ENCODE data around the gene KCNJ1. TPM values are rescaled to one million over a fixed set of nuclear protein-coding genes. Genes with fewer than 3 reads are reported as not detected.

Gene KCNJ1
- total and polyA plus RNA-seq, 2 of the 8 experiments (the other 6 are each of a cell fraction or from before 2014, with no cell fraction given): 0.17 to 0.23 TPM

GRCh38 chr11:128894685-128895084 is 27.6 kb upstream of the KCNJ1 start:
- no peak overlapping the region for H2BK15ac ChIP-seq (ENCODE audit: low read length)
- H3K79me2 ChIP-seq (ENCODE audit: control insufficient read depth in 1 of 2, insufficient read depth in 2 of 2, low read length in 2 of 2): no peaks in the 10 kb centered on the region
- H3K9ac ChIP-seq (replicated peaks in 1 of 4; ENCODE audit: extremely low read depth in 1 of 4, low read depth in 3 of 4, low read length in 3 of 4): no peak overlapping the region
- no peak overlapping the region; the same call in 1 of the 2 replicates for H4K8ac ChIP-seq (ENCODE audit: extremely low read depth, insufficient read depth, low read length)
- H4K91ac ChIP-seq (replicated peaks; ENCODE audit: insufficient read length, low read length): no peak overlapping the region
- H3K79me1 ChIP-seq (ENCODE audit: low read depth, low read length): no peaks in the 10 kb centered on the region
- ChIA-PET CTCF (ENCODE audit: partially characterized antibody) (interaction anchor here (2.2 to 13.1 kb wide), 3 partner anchors 10 to 61 kb away, joined by 8 to 473 read pairs (median 332); no protein-coding TSS in a partner anchor), POLR2A (ENCODE audit: partially characterized antibody) (interaction anchor here (1.4 kb wide), 1 partner anchor 11 kb away, joined by 4 read pairs; no protein-coding TSS in a partner anchor)
- no peak for FAIRE-seq
- H3K4me1 ChIP-seq (replicated peaks in 1 of 4; ENCODE audit: control insufficient read depth in 3 of 4, insufficient read depth in 4 of 4, low read length in 3 of 4): peaks cover 4 to 15% (median 9%) of the 10 kb centered on the region in 4 experiments; a peak in 6 of 7 replicates
- H4K5ac ChIP-seq (ENCODE audit: insufficient read length, low read depth, low read length): no peak overlapping the region
- no peak overlapping the region for H2BK12ac ChIP-seq (ENCODE audit: low read depth, low read length)
- WGBS, 2 experiments (ENCODE audit: extremely low coverage in 1 of 2, insufficient coverage in 1 of 2, insufficient read length in 1 of 2, insufficient replicate concordance in 2 of 2, low coverage in 1 of 2, low lambda C conversion rate in 2 of 2, missing lambda C conversion rate in 1 of 2): 83% methylated on average over 6 of the region's 6 CpGs; no CpG with 5 or more reads in 1 of the 2 experiments
- H3K23ac ChIP-seq (ENCODE audit: insufficient read length): no peak overlapping the region
- H2BK120ac ChIP-seq (replicated peaks; ENCODE audit: low read depth, low read length): no peak overlapping the region
- H2AK5ac ChIP-seq (ENCODE audit: low read depth, low read length): no peak overlapping the region
- no peak overlapping the region for H3K27ac ChIP-seq (ENCODE audit: low read depth, low read length)
- H3K23me2 ChIP-seq (ENCODE audit: low read depth, low read length): peaks cover 5% of the 10 kb centered on the region; the same call in 1 of the 2 replicates
- no peak overlapping the region for H2BK5ac ChIP-seq (ENCODE audit: low read depth, low read length)
- no peak overlapping the region for H3K4me2 ChIP-seq (ENCODE audit: insufficient read depth in 1 of 2, low read depth in 2 of 2, low read length in 2 of 2)
- no peak overlapping the region for H2AFZ ChIP-seq (ENCODE audit: low read length)
- H3K56ac ChIP-seq (replicated peaks; ENCODE audit: insufficient read length, low read depth, low read length): no peak overlapping the region
- DNase-seq (ENCODE audit: low read depth in 1 of 2, low spot score in 2 of 2): no peak
- H3K18ac ChIP-seq (ENCODE audit: extremely low read depth, low read length): no peak overlapping the region
- peaks cover 0 to 1% of the 10 kb centered on the region in 2 experiments for H4K20me1 ChIP-seq (replicated peaks in 1 of 2; ENCODE audit: control insufficient read depth in 1 of 2, insufficient read depth in 2 of 2, low read length in 2 of 2)
- H2BK20ac ChIP-seq (ENCODE audit: low read length): no peak overlapping the region
- no peak overlapping the region for H3K4me3 ChIP-seq (ENCODE audit: extremely low read depth in 1 of 4, insufficient read depth in 2 of 4, low read depth in 3 of 4, low read length in 4 of 4)
- no peaks in the 10 kb centered on the region for H3K36me3 ChIP-seq (ENCODE audit: control insufficient read depth in 2 of 4, insufficient read depth in 4 of 4, low read length in 3 of 4)
- TF ChIP-seq CBX8 (IDR thresholded peaks at IDR 0.05; ENCODE audit: borderline replicate concordance, low read depth, low read length) (no peak), CHD1 (IDR thresholded peaks at IDR 0.05; ENCODE audit: low read depth, low read length) (no peak), JUN (IDR thresholded peaks at IDR 0.05; ENCODE audit: low read depth, low read length) (no peak), CHD2 (IDR thresholded peaks at IDR 0.05; ENCODE audit: low read length) (no peak)
- H3K4ac ChIP-seq (replicated peaks; ENCODE audit: insufficient read length, low read depth, low read length): no peak overlapping the region
- no peaks in the 10 kb centered on the region for H3K9me3 ChIP-seq (ENCODE audit: insufficient read depth in 2 of 2, low read depth in 1 of 2, low read length in 1 of 2)
- no peak overlapping the region for H3K14ac ChIP-seq (ENCODE audit: insufficient read length)
- peaks cover 22 to 71% (median 61%) of the 10 kb centered on the region in 4 experiments for H3K27me3 ChIP-seq (replicated peaks in 1 of 4; ENCODE audit: control insufficient read depth in 3 of 4, extremely low read depth in 1 of 4, insufficient read depth in 3 of 4, low read length in 3 of 4)

All from H1 (cell line).